HG03457 (cell line): ENCODE data around the gene NCAPH2.

Experiments
- ATAC-seq: cut with Tn5 transposase; IDR thresholded peaks from one replicate; pipeline ENCODE4 v1.9.1; 2021; ENCODE audit warnings: moderate number of reproducible peaks; ENCODE audit not compliant: unreplicated experiment

The NCAPH2 gene

DNA sequence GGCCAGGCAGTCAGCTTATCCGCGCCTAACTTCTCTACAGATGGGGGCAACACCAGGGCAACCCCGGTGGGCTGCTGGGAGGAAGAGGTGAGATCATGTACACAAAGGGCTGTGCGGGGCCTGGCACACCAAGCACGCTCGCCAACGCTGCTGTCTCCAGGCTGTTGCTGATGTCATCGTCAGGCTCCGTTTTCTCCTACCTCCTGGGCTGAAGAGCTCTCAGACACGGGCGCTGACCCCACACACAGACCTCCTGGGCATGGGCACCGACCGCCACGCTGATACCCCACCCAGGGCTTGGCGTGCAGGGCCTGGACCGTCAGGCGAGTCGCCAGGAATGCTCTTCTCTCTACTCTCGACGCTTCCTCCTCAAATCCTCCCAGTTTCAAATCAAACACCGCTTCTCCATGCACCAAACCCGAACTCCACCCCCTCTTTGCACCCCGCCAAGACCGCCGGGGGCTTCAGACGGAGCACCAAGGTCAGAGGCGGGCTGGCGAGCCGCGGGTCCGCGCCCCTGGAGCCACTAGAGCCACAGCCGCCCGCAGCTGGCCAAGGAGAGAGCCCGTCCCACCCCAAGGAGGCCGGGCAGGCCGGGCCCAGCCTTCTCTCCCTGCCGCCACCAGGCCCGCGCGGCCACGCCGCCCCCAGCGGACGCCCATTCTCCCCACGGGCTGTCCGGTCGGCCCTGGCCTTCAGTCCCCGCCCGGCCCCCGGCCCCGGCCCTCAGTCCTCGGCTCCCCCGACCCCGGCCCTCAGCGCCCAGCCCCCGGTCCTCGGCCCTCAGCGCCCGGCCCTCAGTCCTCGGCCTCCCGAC is 34.0 kb upstream of the NCAPH2 start:
- ATAC-seq, result no peak

DNA sequence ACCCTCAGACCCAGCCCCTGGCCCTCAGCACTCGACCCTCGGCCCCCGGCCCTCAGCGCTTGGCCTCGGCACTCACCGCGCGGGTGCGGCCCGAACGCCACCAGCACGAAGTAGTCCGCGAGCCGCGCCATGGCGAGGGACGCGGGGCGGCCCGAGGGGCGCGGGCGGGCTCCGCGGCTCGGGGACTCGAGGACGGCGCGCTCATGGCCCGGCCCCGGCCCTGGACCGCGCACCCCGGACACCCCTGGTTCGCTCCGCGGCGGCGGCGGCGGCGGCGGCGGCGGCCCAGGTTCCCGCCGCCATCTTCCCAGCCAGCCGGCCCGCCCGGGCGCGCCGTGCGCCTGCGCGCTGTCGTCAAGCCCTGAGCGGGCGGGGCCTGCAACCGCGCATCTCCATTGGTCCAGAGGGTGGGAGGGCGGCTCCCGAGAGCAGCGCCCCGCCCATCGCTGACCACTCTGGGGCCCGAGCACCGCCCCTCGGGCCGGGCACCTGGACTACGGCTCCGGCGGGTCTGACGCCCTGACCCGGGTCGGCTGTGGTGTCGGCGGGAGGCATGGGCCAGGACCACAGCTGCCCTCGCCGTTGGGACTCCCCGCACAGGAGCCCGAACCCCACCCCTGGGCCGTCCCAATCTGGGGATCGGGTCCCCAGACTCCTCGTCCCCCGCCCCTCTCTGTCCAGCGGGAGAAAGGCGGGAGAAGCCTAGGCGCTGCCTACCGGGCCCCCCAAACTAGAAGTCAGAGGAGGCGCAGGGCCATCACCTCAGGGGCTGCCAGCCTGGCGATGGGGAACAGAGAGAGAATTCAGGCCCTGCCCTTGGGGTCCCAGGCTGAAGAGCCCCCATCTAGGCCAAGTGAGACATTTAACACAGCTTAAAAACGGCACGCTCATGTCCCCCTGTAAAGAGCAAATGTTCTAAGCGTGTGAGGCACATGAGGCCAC is 33.0 kb upstream of the NCAPH2 start, which contains the start of gene SBF1:
Gene SBF1 (minus strand): TSS at position 326 of the 942 bp plus-strand sequence. CDS start 195 bp downstream, at position 131.
- ATAC-seq, result peak; percentile 42

DNA sequence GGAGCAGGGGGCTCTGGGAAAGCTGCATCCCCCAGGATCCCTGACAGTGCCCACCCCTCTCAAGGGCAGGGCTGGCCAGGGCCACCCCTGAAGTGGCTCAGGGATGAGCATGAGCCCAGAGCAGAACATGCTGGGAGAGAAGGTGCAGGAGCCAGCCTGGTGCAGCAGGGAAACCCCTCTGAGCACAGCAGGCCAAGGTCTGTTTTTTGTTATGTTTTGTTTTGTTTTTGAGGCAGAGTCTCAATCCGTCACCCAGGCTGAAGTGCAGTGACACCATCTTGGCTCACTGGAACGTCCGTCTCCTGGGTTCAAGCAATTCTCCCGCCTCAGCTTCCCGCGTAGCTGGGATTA is 32.4 kb upstream of the NCAPH2 start:
- ATAC-seq, result no peak

DNA sequence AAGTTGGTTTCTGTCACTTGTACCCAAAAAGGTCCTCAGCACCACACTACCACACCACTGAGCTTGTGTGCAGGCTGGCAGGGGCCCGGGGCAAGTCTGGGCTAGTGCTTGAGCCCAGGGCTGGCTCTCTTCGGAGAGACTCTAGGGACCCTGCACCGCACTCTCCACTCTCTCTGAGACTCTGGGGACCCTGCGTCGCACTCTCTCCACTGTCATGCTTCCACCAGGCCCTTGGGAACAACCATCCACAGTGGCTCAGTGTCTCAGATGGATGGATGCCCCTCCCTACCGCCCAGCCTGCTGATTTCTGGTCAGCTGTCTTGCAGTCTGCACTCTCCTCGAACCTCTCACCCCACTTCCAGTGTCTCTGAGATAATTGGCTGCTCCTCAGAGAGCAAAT is 31.2 kb upstream of the NCAPH2 start:
- ATAC-seq, result no peak

DNA sequence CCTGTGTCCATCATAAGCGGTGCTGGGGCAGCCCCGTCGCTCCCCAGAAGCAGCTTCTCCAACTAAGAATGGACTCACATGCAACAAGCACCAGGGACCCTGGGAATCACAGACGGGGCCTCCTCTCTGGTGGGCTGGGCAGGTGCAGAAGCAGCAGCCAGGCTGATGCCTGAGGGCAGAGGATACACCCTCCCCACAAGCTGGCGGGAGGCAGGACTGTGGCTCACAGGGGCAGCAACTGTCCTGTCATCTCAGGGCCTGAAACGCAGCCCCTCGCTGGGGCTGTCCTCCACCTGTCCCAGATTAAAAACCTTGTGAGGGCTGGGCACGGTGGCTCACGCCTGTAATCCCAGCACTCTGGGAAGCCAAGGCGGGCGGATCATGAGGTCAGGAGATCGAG is 30.1 kb upstream of the NCAPH2 start:
- no peak for ATAC-seq

DNA sequence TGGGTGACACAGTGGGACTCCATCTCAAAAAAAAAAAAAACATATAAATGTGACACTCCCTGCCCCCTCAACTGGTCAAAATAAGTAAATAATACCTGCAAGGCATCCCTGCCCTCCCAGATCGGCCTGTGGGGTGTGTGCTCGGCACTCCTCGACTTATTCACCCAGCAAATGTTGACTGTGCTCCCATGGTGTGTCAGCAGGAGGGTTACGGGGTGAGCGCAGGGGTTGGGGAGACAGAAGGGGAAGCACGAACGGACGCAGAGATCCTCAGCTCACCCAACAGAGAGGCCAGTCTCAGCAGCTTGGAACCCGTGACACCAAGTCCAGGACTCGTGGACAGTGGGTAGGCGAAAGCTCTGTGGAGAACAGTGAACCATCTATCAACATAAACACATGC is 28.3 kb upstream of the NCAPH2 start:
- no peak for ATAC-seq

DNA sequence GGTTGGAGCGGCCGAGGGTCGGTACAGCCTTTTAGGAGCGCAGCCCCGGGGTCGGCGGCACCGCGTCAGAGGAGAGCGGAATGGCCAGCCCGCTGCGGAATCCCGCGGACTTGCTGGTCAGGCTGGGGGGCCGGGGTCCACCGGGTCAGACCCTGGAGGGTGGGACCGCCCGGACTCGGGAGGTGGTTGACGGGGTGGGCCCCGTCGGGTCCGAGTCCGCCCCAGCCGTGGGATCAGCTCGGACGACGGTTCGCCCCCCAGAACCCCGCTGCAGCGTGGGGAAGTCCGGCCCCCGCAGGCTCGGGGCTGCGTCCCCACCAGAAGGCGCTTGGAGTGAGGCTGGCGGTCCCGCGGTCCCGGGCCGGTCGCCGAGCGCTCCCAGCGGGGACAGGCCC is 27.0 kb upstream of the NCAPH2 start:
- ATAC-seq, result no peak

DNA sequence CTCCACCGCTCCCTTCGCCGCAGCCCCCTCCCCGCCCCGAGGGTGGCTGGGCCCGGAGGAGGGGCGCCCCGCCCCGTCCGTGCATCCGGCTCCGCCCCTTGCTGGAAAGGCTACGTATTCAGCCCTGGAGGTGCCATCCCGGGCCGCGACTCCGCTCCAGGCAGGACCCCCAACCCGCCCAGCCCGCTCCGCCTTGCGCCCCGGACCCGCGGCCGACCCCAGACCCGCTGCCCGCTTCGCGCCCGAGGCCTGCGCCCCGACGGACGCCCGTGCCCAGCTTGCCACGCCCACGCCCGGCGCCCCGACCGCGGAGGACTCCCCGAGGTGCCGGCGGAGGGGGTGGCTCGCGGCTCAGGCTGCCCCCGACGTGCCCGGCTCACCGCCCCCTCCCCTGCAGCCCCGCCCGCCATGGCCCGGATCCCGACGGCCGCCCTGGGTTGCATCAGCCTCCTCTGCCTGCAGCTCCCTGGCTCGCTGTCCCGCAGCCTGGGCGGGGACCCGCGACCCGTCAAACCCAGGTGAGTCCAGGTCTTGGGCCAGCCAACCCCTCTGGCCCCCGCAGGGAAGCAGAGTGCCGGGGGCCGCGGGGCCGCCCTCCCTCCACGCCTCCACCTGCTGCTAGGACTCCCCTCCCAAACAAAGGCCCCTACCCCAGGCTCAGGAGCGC is 26.5 kb upstream of the NCAPH2 start, which contains the start of gene ADM2:
Gene ADM2 (plus strand): TSS at position 104 of the 667 bp plus-strand sequence. CDS start 305 bp downstream, at position 409.
- ATAC-seq, result no peak

DNA sequence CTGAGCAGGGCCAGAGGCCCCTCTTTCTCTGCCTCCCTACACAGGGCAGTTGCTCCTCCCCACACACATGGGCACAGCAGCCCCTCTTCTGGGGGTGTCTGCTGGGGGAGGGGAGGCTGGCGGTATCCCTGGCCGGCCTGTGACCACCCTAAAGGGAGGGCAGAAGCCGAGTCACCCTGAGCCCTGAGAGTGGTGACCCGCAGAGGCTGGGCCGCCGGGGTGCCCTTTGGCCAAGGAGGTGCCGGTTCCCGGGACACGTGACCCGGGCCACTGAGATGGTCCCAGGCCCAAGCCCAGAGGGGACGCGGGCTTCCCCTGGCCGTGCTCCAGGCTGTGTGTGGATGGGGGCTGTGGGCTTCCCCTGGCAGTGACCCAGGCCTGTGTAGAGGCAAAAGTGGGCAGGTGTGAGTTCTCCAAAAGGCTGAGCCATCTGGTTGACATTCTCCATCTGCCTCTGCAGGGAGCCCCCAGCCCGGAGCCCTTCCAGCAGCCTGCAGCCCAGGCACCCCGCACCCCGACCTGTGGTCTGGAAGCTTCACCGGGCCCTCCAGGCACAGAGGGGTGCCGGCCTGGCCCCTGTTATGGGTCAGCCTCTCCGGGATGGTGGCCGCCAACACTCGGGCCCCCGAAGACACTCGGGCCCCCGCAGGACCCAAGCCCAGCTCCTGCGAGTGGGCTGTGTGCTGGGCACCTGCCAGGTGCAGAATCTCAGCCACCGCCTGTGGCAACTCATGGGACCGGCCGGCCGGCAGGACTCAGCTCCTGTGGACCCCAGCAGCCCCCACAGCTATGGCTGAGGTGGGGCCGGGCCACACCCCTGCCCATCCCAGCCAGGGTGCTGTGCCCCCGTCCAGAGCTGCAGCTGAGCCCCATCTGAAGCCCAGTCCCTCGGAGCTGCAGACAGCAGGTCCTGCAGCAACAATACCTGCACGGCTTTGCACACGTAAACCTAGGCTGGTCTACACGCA is 25.6 kb upstream of the NCAPH2 start:
- ATAC-seq, result no peak

DNA sequence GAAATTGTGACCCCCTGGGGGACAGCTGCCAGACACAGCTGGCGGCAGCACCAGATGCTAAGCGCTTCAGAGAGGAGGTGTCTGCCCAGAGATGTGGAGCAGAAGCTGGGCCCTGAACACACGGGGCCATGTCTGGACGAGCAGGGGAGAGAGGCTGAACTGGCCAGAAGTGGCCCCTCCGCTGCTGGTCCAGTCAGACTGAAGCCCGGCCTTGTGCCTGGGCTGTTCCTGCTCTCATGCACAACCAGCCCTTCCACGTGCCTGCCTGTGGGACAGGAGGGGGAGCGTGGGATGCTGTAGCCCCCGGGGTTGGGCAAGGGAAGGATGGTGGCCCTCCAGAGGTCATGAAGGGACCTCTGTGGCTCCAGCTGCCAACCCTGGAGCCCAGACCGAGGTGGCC is 24.9 kb upstream of the NCAPH2 start:
- ATAC-seq, result no peak

DNA sequence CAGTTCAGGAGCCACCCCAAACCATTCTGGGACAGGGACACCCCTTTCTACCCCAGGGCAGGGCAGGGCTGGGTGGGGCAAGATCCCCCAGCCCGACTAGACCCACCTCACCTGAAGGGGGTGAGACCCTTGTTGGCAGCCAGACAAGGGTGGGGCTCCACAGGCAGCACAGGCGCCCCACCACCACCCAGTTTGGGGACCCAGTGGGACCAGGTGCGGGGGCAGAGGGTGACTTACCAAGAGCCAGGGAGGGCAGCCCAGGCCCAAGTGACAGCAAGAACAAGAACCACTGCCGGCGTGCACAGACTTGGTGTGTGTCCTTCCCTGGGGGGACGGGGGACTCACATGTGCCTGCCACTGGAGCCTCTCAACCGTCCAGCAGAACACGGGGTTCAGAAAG is 24.5 kb upstream of the NCAPH2 start:
- no peak for ATAC-seq

DNA sequence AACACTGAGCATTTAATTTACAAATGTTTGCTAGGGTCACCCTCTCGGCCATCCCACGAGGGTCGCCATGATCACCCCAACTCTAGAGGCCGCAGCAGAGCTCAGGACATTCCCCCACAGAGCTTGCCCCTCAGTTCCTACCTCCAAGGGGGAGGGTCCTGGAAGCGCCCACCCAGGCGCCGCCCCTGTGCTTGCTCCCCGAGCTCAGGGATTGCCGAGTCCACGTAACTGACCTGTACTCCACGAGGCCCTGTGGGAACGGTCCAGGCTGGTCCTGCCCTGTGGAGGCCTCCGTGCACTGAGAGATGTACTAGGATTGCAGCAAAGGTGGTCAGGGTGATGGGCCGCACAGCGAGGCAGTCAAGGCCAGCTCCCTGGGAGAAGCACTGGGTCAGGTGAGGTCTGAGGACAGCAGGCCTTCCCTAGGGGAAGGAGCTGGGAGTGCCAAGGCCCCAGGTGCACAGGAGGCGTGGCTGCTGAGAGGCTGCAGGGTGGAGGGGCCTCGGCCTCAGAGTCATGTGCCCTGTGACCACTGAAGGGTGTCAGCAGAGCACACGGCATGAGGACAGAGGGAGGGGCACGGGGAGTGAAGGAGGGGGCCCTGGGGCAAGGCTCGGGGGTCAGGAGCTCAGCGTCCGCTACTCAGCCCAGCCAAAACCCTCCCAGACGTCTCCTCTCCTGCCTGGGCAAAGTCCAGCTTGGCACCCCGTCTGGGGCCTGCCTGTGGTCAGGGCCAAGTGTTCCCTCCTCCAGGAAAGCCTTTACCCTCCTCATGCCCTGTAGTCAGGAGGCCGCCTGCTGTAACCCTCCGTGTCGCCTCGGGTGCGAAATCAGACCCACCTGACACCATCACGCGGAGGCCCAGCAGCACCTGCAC is 23.8 kb upstream of the NCAPH2 start:
- no peak for ATAC-seq

DNA sequence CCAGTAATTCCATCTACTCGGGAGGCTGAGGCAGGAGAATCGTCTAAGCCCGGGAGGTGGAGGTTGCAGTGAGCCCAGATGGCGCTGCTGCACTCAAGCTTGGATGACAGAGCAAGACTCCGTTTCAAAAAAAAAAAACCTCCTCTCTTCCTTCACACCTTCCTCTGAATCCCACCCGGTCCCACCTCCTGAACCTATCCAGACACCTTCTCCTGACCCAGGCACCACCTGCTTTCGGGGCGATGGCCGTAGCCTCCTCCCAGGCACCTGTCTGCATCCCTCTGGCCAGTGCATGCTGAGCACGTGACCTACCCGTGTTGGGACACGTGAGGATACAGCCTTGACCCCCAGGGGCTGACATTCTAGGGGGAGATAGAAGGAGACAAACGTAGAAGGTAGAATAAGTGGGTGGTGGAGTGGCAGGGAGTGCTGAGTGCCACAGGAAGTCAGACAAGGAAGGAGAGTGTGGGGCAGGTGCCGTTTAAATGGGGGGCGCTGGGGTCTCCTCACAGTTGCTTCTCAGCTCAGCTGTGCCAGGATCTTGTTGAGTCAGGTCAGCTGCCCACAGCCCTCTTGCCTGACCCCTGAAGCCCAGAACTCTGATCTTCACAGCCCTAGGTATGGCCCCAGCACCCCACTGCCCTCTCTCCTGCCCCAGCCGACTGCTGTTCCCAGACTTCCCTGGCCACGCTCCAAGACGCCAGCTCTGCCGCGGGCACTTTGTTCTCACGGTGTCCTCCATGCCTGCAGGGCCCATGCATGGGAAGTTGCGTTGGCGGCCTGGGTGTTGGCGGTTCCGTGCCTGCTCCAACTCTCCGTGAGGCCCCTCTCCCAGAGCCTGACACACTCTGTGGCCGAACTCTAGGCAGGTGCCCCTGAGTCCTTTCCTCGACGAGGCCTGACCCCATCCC is 22.5 kb upstream of the NCAPH2 start:
- ATAC-seq, result no peak

DNA sequence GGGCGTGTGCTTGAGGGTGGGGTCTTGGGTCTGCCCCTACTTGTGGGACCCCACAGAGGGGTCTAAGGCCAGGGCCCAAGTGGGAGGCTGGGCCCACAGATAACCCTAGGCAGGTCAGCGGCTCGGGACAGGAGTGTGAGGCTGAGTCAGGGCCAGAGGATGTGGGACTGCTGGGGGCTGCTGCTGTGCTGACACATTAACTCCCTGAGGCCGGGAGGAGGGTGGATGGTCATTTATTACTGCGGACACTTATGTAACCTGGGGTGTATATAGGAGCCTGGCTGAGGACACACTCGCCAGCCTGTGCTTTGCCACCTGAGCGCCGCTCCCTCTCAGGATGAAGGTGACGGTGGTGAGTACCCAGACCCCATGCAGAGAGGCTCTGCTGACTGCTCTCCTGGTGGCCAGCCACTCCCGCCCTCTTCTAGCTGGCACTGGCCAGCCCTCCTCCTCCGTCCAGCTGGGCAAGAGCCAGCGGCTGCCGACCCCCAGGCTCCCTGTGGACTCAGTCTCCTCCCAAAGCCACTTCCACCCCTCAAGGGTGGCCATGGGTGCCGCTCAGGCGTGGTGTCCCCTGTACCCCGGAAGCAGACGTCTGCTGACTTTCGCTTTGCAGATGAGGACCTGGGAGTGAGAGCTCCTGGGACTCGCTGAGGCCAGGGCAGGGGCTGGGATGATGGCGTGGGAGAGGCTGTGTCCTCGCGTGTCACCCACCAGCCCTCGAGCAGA is 21.3 kb upstream of the NCAPH2 start, which contains the start of gene MIOX:
Gene MIOX (plus strand): TSS at position 299 of the 729 bp plus-strand sequence. CDS start 39 bp downstream, at position 338.
- no peak for ATAC-seq

DNA sequence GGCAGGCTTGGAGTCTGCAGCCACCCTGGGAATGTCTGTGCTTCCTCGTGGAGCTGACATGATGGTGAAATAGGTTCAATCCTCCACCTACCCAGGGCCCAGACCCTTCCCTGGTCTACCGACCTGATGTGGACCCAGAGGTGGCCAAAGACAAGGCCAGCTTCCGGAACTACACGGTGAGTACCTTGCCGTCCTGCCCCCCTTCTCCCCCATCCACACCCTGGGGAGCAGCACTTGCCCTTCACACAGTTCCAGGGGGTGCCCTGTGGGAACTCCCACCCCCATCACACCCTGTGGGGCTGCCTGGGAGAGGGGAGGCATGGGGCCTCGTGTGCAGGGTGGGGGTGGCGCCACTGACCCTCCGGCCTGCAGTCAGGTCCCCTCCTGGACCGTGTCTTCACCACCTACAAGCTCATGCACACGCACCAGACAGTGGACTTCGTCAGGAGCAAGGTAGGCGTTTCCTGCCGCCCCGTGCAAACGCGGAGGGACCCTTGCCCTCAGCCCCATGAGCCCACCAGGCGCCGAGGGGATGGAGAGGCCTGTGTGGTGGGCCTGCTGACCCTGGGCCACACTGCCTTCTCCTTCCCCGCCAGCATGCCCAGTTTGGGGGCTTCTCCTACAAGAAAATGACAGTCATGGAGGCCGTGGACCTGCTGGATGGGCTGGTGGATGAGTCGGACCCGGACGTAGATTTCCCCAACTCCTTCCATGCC is 20.6 kb upstream of the NCAPH2 start:
- no peak for ATAC-seq

DNA sequence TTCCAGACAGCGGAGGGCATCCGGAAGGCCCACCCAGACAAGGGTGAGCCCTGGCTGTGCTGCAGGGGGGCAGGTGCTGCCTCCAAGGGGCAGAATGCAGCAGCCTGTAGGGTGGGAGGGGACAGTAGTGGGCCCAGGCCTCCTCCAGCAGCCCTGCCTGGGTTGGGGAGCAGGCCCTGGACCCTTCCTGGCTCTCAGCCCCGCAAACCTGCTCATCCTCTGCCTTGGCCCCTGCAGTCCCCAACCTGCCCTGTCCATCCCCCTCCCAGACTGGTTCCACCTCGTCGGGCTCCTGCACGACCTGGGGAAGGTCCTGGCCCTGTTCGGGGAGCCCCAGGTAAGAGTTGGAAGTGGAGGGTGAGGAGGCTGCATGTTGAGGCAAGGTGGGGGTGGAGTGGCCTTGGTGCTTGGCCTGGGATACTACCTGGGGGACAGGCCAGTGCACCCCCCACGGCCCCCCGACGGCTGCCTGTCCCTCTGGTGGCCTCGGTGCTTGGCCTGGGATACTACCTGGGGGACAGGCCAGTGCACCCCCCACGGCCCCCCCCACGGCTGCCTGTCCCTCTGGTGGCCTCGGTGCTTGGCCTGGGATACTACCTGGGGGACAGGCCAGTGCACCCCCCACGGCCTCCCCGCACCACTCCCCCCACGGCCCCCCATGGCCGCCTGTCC is 19.9 kb upstream of the NCAPH2 start:
- ATAC-seq, result no peak
